Neuron (in vitro differentiated cells): ENCODE data around the gene RXRB.
A peak's percentile ranks its signal among the peaks of the same experiment; 100 is the strongest.
"Not testable (repeated sequence)": the region's sequence is repeated elsewhere in the genome, so short reads cannot be mapped to it uniquely, and the experiment has no call there.

Source experiments
- H2AFZ ChIP-seq: one replicate; pipeline ENCODE4 v1.6.1; 2013; ENCODE audit warnings: low read depth, mild to moderate bottlenecking, inconsistent platforms, low read length, moderate library complexity
- H3K27me3 ChIP-seq: one replicate; pipeline ENCODE4 v1.6.1; 2013; ENCODE audit warnings: low read length; ENCODE audit not compliant: insufficient read depth
- H3K36me3 ChIP-seq: one replicate; pipeline ENCODE4 v1.6.1; 2013; ENCODE audit warnings: low read length; ENCODE audit not compliant: insufficient read depth
- H3K4me1 ChIP-seq: one replicate; pipeline ENCODE4 v1.6.1; 2013; ENCODE audit warnings: low read length; ENCODE audit not compliant: insufficient read depth
- H3K4me3 ChIP-seq: 2 replicates; pipeline ENCODE4 v1.5.1; 2013; ENCODE audit warnings: mild to moderate bottlenecking, low read length, moderate library complexity
- H3K9me3 ChIP-seq: one replicate; pipeline ENCODE4 v1.6.1; 2013; ENCODE audit warnings: low read length

The RXRB gene

GRCh38 chr6:33200219-33201146 is at the start of gene RXRB, which contains the start of gene SLC39A7:
TSS of gene RXRB (minus strand) at chr6:33200665. CDS start at chr6:33200476, 189 bp downstream.
TSS of gene SLC39A7 (plus strand) at chr6:33200867. CDS start at chr6:33201246, 379 bp downstream.
- H3K4me1 ChIP-seq: peaks cover 54% of the 10 kb centered on the region
- H3K9me3 ChIP-seq: no peaks in the 10 kb centered on the region
- H3K4me3 ChIP-seq: peak within 1 kb of the TSS; percentile 88
- H3K36me3 ChIP-seq: peaks cover 42% of the 10 kb centered on the region
- H2AFZ ChIP-seq: peak within 1 kb of the TSS; percentile 57
- no peaks in the 10 kb centered on the region for H3K27me3 ChIP-seq

- Histone ChIP-seq H3K36me3 (peaks cover 13% of the 10 kb centered on the region), H3K4me1 (peaks cover 23% of the 10 kb centered on the region), H3K9me3 (no peaks in the 10 kb centered on the region), H3K4me3 (peak overlapping the region; percentile 74), H2AFZ (no peak overlapping the region), H3K27me3 (no peaks in the 10 kb centered on the region)
Measured at GRCh38 chr6:33249732-33250630, 49.5 kb upstream of the RXRB start.

GRCh38 chr6:33248932-33249731 is 48.7 kb upstream of the RXRB start:
- no peaks in the 10 kb centered on the region for H3K27me3 ChIP-seq
- H3K36me3 ChIP-seq: peaks cover 13% of the 10 kb centered on the region

GRCh38 chr6:33248643-33248931 is 48.1 kb upstream of the RXRB start:
- Histone ChIP-seq H3K27me3 (no peaks in the 10 kb centered on the region), H3K4me1 (peaks cover 23% of the 10 kb centered on the region), H3K9me3 (no peaks in the 10 kb centered on the region), H2AFZ (peak overlapping the region; percentile 94), H3K36me3 (peaks cover 13% of the 10 kb centered on the region), H3K4me3 (peak overlapping the region; percentile 74)

More at GRCh38 chr6:33248932-33249731, 48.7 kb upstream of the RXRB start:
- peak overlapping the region; percentile 74 for H3K4me3 ChIP-seq
- H2AFZ ChIP-seq: peak overlapping the region; percentile 94
- H3K9me3 ChIP-seq: no peaks in the 10 kb centered on the region
- peaks cover 23% of the 10 kb centered on the region for H3K4me1 ChIP-seq

GRCh38 chr6:33247977-33248642 is 47.6 kb upstream of the RXRB start:
- H3K36me3 ChIP-seq: peaks cover 13% of the 10 kb centered on the region
- peak overlapping the region; percentile 94 for H2AFZ ChIP-seq
- H3K4me1 ChIP-seq: peaks cover 23% of the 10 kb centered on the region
- no peaks in the 10 kb centered on the region for H3K9me3 ChIP-seq
- peak overlapping the region; percentile 74 for H3K4me3 ChIP-seq
- H3K27me3 ChIP-seq: no peaks in the 10 kb centered on the region

GRCh38 chr6:33243476-33243875 is 43.0 kb upstream of the RXRB start:
- Histone ChIP-seq H2AFZ (no peak overlapping the region), H3K27me3 (no peaks in the 10 kb centered on the region), H3K4me3 (no peak overlapping the region), H3K4me1 (peaks cover 8% of the 10 kb centered on the region), H3K36me3 (no peaks in the 10 kb centered on the region), H3K9me3 (no peaks in the 10 kb centered on the region)

GRCh38 chr6:33241968-33242367 is 41.5 kb upstream of the RXRB start:
- H3K27me3 ChIP-seq: no peaks in the 10 kb centered on the region
- H3K4me3 ChIP-seq: no peak overlapping the region
- no peak overlapping the region for H2AFZ ChIP-seq
- H3K36me3 ChIP-seq: no peaks in the 10 kb centered on the region
- H3K9me3 ChIP-seq: no peaks in the 10 kb centered on the region
- H3K4me1 ChIP-seq: no peaks in the 10 kb centered on the region

- peaks cover 5% of the 10 kb centered on the region for H3K27me3 ChIP-seq
- no peaks in the 10 kb centered on the region for H3K9me3 ChIP-seq
- no peaks in the 10 kb centered on the region for H3K4me1 ChIP-seq
- H2AFZ ChIP-seq: no peak overlapping the region
- no peaks in the 10 kb centered on the region for H3K36me3 ChIP-seq
- H3K4me3 ChIP-seq: no peak overlapping the region
Measured at GRCh38 chr6:33237741-33238140, 37.3 kb upstream of the RXRB start.

- Histone ChIP-seq H3K4me1 (no peaks in the 10 kb centered on the region), H2AFZ (no peak overlapping the region), H3K27me3 (peaks cover 5% of the 10 kb centered on the region), H3K9me3 (no peaks in the 10 kb centered on the region), H3K4me3 (no peak overlapping the region), H3K36me3 (no peaks in the 10 kb centered on the region)
Measured at GRCh38 chr6:33236852-33237251, 36.4 kb upstream of the RXRB start.

- no peak overlapping the region for H2AFZ ChIP-seq
- H3K4me1 ChIP-seq: no peaks in the 10 kb centered on the region
- H3K27me3 ChIP-seq: peaks cover 5% of the 10 kb centered on the region
- H3K4me3 ChIP-seq: no peak overlapping the region
- no peaks in the 10 kb centered on the region for H3K9me3 ChIP-seq
- H3K36me3 ChIP-seq: no peaks in the 10 kb centered on the region
Measured at GRCh38 chr6:33236328-33236727, 35.9 kb upstream of the RXRB start.

GRCh38 chr6:33235221-33235634 is 34.8 kb upstream of the RXRB start:
- Histone ChIP-seq H3K27me3 (peaks cover 5% of the 10 kb centered on the region), H3K4me1 (no peaks in the 10 kb centered on the region), H3K4me3 (no peak overlapping the region), H3K36me3 (no peaks in the 10 kb centered on the region), H3K9me3 (no peaks in the 10 kb centered on the region), H2AFZ (no peak overlapping the region)

GRCh38 chr6:33226503-33227120 is 26.1 kb upstream of the RXRB start:
- not testable (repeated sequence) for H3K4me1 ChIP-seq, H2AFZ ChIP-seq, H3K9me3 ChIP-seq, H3K4me3 ChIP-seq, H3K27me3 ChIP-seq, H3K36me3 ChIP-seq
